WTC11 (cell line): ENCODE results near the gene ZNF581. TPM values are rescaled to one million over a fixed set of nuclear protein-coding genes. Genes with fewer than 3 reads are reported as not detected.

Experiments
- ATAC-seq: fragments of 200-7000 bp; cut with Tn5 transposase; 2 replicates; pipeline ENCODE4 v1.10.0; 2021; ENCODE audit warnings: mild to moderate bottlenecking, moderate library complexity
- CTCF ChIA-PET: fragments of 300-600 bp; sonication (Branson Sonifier 250); formaldehyde crosslinking; loops from one replicate; lab custom pipeline; 2021; ENCODE audit warnings: antibody characterized with exemption; lab: Charles Lee
- POLR2A ChIA-PET: fragments of 350-600 bp; sonication (Branson Sonifier 250); formaldehyde crosslinking; loops from one replicate; lab custom pipeline; 2021; ENCODE audit warnings: antibody characterized with exemption; lab: Charles Lee
- DNase-seq: peaks from one replicate; pipeline ENCODE4 v3.0.0; 2021; ENCODE audit warnings: low spot score
- H3K27ac Mint-ChIP-seq: 2 replicates; pipeline ENCODE4 v1.8.0; 2021; ENCODE audit warnings: mixed read lengths
- H3K27me3 Mint-ChIP-seq: 2 replicates; pipeline ENCODE4 v1.8.0; 2021; ENCODE audit warnings: low read depth, mild to moderate bottlenecking, moderate library complexity, mixed read lengths
- H3K36me3 Mint-ChIP-seq: 2 replicates; pipeline ENCODE4 v1.8.0; 2021; ENCODE audit warnings: mixed read lengths
- H3K4me1 Mint-ChIP-seq: 2 replicates; pipeline ENCODE4 v1.8.0; 2022; ENCODE audit warnings: mixed read lengths
- H3K4me3 Mint-ChIP-seq: 2 replicates; pipeline ENCODE4 v1.8.0; 2021; ENCODE audit warnings: mild to moderate bottlenecking, moderate library complexity, mixed read lengths
- H3K9me3 Mint-ChIP-seq: 2 replicates; pipeline ENCODE4 v1.8.0; 2021; ENCODE audit warnings: mixed read lengths
- EMX1 ChIP-seq: fragments of 250-450 bp; sonication (Bioruptor Pico); IDR thresholded peaks from 2 replicates; pipeline ENCODE4 v1.8.0; 2021; ENCODE audit warnings: mild to moderate bottlenecking
- ESRRA ChIP-seq: sonication (generic); formaldehyde crosslinking; IDR thresholded peaks from 2 replicates; pipeline ENCODE4 v1.8.1; 2022; ENCODE audit warnings: mild to moderate bottlenecking, missing genetic modification reagents, borderline replicate concordance
- GRHL2 ChIP-seq: fragments of 250-450 bp; sonication (Bioruptor Pico); IDR thresholded peaks from 2 replicates; pipeline ENCODE4 v1.8.0; 2022; ENCODE audit warnings: mild to moderate bottlenecking, moderate library complexity; ENCODE audit not compliant: insufficient replicate concordance, severe bottlenecking
- HMGA2 ChIP-seq: fragments of 250-450 bp; sonication (Bioruptor Pico); IDR thresholded peaks from 2 replicates; pipeline ENCODE4 v1.4.0; 2021; ENCODE audit warnings: mild to moderate bottlenecking, moderate library complexity
- MYBL2 ChIP-seq: sonication (generic); formaldehyde crosslinking; IDR thresholded peaks from 2 replicates; pipeline ENCODE4 v1.8.1; 2023; ENCODE audit warnings: mild to moderate bottlenecking, moderate library complexity, missing genetic modification reagents
- PRRX2 ChIP-seq: fragments of 250-450 bp; sonication (Bioruptor Pico); IDR thresholded peaks from 2 replicates; pipeline ENCODE4 v1.8.0; 2021; ENCODE audit warnings: mild to moderate bottlenecking
- TEAD1 ChIP-seq: sonication (generic); formaldehyde crosslinking; IDR thresholded peaks from 2 replicates; pipeline ENCODE4 v1.8.0; 2022; ENCODE audit warnings: mild to moderate bottlenecking, missing genetic modification reagents
- ZNF138 ChIP-seq: sonication (generic); formaldehyde crosslinking; conservative IDR thresholded peaks from 2 replicates; pipeline ENCODE4 v1.8.1; 2022; ENCODE audit warnings: mild to moderate bottlenecking, moderate library complexity, missing genetic modification reagents
- ZNF396 ChIP-seq: fragments of 250-450 bp; sonication (Bioruptor Pico); IDR thresholded peaks from 2 replicates; pipeline ENCODE4 v1.8.0; 2021; ENCODE audit warnings: mild to moderate bottlenecking, moderate library complexity, borderline replicate concordance
- ZNF671 ChIP-seq: fragments of 250-450 bp; sonication (Bioruptor Pico); IDR thresholded peaks from 2 replicates; pipeline ENCODE4 v1.8.0; 2021; ENCODE audit warnings: mild to moderate bottlenecking
- total RNA-seq: library from RNA; stranded (reverse); gene quantifications from 3 replicates; pipeline ENCODE4 v1.2.3, GENCODE V29; 2021
- TF ChIP-seq, protein P1 (sequence below): sonication (generic); formaldehyde crosslinking; IDR thresholded peaks from 2 replicates; pipeline ENCODE4 v1.8.1; 2022; ENCODE audit warnings: low read depth, mild to moderate bottlenecking, moderate library complexity, missing genetic modification reagents, borderline replicate concordance
- TF ChIP-seq, protein P2 (sequence below): fragments of 250-450 bp; sonication (Bioruptor Pico); IDR thresholded peaks from 2 replicates; pipeline ENCODE4 v2.1.2; 2022; ENCODE audit warnings: mild to moderate bottlenecking, moderate library complexity
- TF ChIP-seq, protein P3 (sequence below): sonication (generic); formaldehyde crosslinking; IDR thresholded peaks from 2 replicates; pipeline ENCODE4 v1.8.0; 2022; ENCODE audit warnings: mild to moderate bottlenecking, missing genetic modification reagents
- TF ChIP-seq, protein P4 (sequence below): sonication (generic); formaldehyde crosslinking; IDR thresholded peaks from 2 replicates; pipeline ENCODE4 v1.8.1; 2023; ENCODE audit warnings: mild to moderate bottlenecking, missing genetic modification reagents
- TF ChIP-seq, protein P5 (sequence below): sonication (generic); formaldehyde crosslinking; IDR thresholded peaks from 2 replicates; pipeline ENCODE4 v1.8.0; 2022; ENCODE audit warnings: mild to moderate bottlenecking, missing genetic modification reagents
- TF ChIP-seq, protein P6 (sequence below): fragments of 250-450 bp; sonication (Bioruptor Pico); IDR thresholded peaks from 2 replicates; pipeline ENCODE4 v1.9.0; 2021; ENCODE audit warnings: mild to moderate bottlenecking
- TF ChIP-seq, protein P7 (sequence below): sonication (generic); formaldehyde crosslinking; IDR thresholded peaks from 2 replicates; pipeline ENCODE4 v1.8.0; 2022; ENCODE audit warnings: mild to moderate bottlenecking, missing genetic modification reagents
- TF ChIP-seq, protein P8 (sequence below): sonication (generic); formaldehyde crosslinking; conservative IDR thresholded peaks from 2 replicates; pipeline ENCODE4 v1.8.1; 2022; ENCODE audit warnings: mild to moderate bottlenecking, missing genetic modification reagents
- TF ChIP-seq, protein P9 (sequence below): sonication (generic); formaldehyde crosslinking; IDR thresholded peaks from 2 replicates; pipeline ENCODE4 v1.8.1; 2022; ENCODE audit warnings: low read depth, missing genetic modification reagents, borderline replicate concordance

Gene ZNF581
- total RNA-seq, 1 experiment from 2014 or later: 100 TPM

DNA sequence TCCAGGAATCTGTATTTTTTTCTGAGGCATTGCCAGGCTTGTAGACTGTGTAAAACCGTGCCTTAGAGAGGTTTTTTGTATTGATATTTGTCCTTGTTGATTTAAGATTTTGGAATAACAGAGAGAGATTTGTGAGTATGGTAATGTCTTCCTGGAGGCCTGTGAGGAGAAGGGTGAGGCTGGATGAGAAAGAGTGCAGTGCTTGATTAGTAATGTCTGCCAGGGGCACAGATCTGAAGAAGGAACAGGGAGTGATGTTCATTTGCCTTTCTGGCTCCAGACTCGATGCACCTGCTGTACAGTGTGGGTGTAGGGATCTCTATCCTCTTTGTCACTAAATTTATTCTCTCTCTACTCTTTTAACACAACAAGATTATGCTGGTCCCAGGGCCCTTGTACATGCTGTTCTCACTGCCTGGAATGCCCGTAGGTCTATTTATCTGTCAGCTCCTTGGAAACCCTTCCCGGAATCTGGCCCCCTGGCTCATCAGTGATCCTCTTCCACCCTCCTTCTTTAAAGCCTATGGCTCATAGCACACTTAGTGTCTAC lies 48.4 kb upstream of the ZNF581 start (continued):
- TF ChIP-seq, protein P1, sequence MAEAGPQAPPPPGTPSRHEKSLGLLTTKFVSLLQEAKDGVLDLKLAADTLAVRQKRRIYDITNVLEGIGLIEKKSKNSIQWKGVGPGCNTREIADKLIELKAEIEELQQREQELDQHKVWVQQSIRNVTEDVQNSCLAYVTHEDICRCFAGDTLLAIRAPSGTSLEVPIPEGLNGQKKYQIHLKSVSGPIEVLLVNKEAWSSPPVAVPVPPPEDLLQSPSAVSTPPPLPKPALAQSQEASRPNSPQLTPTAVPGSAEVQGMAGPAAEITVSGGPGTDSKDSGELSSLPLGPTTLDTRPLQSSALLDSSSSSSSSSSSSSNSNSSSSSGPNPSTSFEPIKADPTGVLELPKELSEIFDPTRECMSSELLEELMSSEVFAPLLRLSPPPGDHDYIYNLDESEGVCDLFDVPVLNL (CRISPR knock-in tag): no peak
- no peak for TF ChIP-seq ZNF671 (CRISPR knock-in tag)
- TF ChIP-seq, all 79 proteins: peak for 0

DNA sequence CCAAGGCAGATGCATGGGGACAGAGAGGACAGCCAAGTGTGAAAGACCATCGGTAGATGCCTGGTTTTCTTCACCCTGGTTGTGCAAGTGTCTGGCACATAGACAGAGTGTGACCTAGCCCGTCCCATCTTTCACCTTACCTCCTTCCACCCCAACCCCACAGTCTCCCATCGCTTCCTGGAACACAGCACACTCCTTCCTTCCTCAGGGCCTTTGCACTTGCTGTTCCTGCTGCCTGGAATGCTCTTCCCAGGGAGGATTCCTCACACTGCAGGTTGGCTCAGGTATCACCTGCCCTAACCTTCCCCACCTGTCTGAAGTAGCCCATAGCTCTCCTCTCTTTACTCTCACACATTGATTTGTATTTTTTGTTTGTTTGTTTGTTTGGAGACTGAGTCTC lies 47.1 kb upstream of the ZNF581 start:
- H3K27ac Mint-ChIP-seq: no peak overlapping the region
- peaks cover 5% of the 10 kb centered on the region for H3K27me3 Mint-ChIP-seq
- ATAC-seq (no peak), DNase-seq (no peak)
- H3K4me3 Mint-ChIP-seq: no peak overlapping the region
- no peaks in the 10 kb centered on the region for H3K9me3 Mint-ChIP-seq
- TF ChIP-seq, protein P2, sequence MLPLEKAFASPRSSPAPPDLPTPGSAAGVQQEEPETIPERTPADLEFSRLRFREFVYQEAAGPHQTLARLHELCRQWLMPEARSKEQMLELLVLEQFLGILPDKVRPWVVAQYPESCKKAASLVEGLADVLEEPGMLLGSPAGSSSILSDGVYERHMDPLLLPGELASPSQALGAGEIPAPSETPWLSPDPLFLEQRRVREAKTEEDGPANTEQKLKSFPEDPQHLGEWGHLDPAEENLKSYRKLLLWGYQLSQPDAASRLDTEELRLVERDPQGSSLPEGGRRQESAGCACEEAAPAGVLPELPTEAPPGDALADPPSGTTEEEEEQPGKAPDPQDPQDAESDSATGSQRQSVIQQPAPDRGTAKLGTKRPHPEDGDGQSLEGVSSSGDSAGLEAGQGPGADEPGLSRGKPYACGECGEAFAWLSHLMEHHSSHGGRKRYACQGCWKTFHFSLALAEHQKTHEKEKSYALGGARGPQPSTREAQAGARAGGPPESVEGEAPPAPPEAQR (CRISPR knock-in tag): no peak
- TF ChIP-seq EMX1 (CRISPR knock-in tag): no peak
- TF ChIP-seq, protein P3, sequence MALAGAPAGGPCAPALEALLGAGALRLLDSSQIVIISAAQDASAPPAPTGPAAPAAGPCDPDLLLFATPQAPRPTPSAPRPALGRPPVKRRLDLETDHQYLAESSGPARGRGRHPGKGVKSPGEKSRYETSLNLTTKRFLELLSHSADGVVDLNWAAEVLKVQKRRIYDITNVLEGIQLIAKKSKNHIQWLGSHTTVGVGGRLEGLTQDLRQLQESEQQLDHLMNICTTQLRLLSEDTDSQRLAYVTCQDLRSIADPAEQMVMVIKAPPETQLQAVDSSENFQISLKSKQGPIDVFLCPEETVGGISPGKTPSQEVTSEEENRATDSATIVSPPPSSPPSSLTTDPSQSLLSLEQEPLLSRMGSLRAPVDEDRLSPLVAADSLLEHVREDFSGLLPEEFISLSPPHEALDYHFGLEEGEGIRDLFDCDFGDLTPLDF: no peak
- TF ChIP-seq, protein P4, sequence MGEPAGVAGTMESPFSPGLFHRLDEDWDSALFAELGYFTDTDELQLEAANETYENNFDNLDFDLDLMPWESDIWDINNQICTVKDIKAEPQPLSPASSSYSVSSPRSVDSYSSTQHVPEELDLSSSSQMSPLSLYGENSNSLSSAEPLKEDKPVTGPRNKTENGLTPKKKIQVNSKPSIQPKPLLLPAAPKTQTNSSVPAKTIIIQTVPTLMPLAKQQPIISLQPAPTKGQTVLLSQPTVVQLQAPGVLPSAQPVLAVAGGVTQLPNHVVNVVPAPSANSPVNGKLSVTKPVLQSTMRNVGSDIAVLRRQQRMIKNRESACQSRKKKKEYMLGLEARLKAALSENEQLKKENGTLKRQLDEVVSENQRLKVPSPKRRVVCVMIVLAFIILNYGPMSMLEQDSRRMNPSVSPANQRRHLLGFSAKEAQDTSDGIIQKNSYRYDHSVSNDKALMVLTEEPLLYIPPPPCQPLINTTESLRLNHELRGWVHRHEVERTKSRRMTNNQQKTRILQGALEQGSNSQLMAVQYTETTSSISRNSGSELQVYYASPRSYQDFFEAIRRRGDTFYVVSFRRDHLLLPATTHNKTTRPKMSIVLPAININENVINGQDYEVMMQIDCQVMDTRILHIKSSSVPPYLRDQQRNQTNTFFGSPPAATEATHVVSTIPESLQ (CRISPR knock-in tag): no peak
- TF ChIP-seq TEAD1 (CRISPR knock-in tag): no peak
- no peak for TF ChIP-seq ZNF138 (CRISPR knock-in tag)
- no peak for TF ChIP-seq ESRRA (CRISPR knock-in tag)
- TF ChIP-seq, protein P5, sequence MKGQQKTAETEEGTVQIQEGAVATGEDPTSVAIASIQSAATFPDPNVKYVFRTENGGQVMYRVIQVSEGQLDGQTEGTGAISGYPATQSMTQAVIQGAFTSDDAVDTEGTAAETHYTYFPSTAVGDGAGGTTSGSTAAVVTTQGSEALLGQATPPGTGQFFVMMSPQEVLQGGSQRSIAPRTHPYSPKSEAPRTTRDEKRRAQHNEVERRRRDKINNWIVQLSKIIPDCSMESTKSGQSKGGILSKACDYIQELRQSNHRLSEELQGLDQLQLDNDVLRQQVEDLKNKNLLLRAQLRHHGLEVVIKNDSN (CRISPR knock-in tag): no peak
- TF ChIP-seq, protein P1 (CRISPR knock-in tag): no peak
- TF ChIP-seq PRRX2: no peak
- TF ChIP-seq, protein P6, sequence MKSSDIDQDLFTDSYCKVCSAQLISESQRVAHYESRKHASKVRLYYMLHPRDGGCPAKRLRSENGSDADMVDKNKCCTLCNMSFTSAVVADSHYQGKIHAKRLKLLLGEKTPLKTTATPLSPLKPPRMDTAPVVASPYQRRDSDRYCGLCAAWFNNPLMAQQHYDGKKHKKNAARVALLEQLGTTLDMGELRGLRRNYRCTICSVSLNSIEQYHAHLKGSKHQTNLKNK (CRISPR knock-in tag): no peak
- TF ChIP-seq, protein P7, sequence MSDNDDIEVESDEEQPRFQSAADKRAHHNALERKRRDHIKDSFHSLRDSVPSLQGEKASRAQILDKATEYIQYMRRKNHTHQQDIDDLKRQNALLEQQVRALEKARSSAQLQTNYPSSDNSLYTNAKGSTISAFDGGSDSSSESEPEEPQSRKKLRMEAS: no peak
- TF ChIP-seq HMGA2 (CRISPR knock-in tag): no peak
- TF ChIP-seq MYBL2: no peak
- TF ChIP-seq, protein P8, sequence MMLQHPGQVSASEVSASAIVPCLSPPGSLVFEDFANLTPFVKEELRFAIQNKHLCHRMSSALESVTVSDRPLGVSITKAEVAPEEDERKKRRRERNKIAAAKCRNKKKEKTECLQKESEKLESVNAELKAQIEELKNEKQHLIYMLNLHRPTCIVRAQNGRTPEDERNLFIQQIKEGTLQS (CRISPR knock-in tag): no peak
- no peak for TF ChIP-seq GRHL2 (CRISPR knock-in tag)
- no peak for TF ChIP-seq ZNF671 (CRISPR knock-in tag)
- TF ChIP-seq, protein P9, sequence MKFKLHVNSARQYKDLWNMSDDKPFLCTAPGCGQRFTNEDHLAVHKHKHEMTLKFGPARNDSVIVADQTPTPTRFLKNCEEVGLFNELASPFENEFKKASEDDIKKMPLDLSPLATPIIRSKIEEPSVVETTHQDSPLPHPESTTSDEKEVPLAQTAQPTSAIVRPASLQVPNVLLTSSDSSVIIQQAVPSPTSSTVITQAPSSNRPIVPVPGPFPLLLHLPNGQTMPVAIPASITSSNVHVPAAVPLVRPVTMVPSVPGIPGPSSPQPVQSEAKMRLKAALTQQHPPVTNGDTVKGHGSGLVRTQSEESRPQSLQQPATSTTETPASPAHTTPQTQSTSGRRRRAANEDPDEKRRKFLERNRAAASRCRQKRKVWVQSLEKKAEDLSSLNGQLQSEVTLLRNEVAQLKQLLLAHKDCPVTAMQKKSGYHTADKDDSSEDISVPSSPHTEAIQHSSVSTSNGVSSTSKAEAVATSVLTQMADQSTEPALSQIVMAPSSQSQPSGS: no peak
- TF ChIP-seq ZNF396 (CRISPR knock-in tag): no peak
- ChIA-PET POLR2A (interaction anchor here (0.6 kb wide), 1 partner anchor 1118 kb away, joined by 3 read pairs; no protein-coding TSS in a partner anchor), CTCF (interaction anchor here (2.3 kb wide), 1 partner anchor 10 kb away, joined by 13 read pairs; the partner anchor contains the start of gene ZNF865)
- H3K4me1 Mint-ChIP-seq: peaks cover 21% of the 10 kb centered on the region
- peaks cover 23% of the 10 kb centered on the region for H3K36me3 Mint-ChIP-seq
